ENCODE measurements around the gene FAM98A.

DNA sequence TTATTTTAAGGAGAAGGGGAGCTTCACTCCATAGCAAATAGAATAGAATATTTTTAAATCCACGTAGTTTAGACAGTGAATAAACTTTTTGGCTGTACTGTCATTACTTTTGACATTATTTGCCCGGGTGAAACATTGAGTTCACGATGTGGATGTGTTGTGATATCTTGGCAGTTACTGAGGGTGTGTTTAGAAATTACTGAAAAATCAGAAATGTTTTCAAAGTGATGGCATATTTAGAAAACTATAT, 769 bp upstream of the FAM98A start:
- TF ChIP-seq POLR2A (IDR thresholded peaks at IDR 0.05): no peak
- no peak for TF ChIP-seq CTCF (IDR thresholded peaks at IDR 0.05)

All from suprapubic skin (tissue), 3 donors.